PC-9 (cell line): ENCODE data around the gene NRROS. TPM values are rescaled to one million over a fixed set of nuclear protein-coding genes. Genes with fewer than 3 reads are reported as not detected.

Experiments
- BruUV-seq: library from RNA; stranded (reverse); fragments of 400-500 nt; replicated peaks from 2 replicates; lab custom pipeline; 2021; lab: Mats Ljungman, UMichigan
- CTCF ChIA-PET: fragments of 300-600 bp; sonication (Branson Sonifier 250); formaldehyde crosslinking; loops from one replicate; lab custom pipeline; 2022; ENCODE audit warnings: antibody characterized with exemption; lab: Charles Lee
- POLR2A ChIA-PET: fragments of 300-600 bp; sonication (Branson Sonifier 250); formaldehyde crosslinking; loops from one replicate; lab custom pipeline; 2022; ENCODE audit warnings: antibody characterized with exemption; ENCODE audit not compliant: unreplicated experiment; lab: Charles Lee
- DNase-seq, 2 experiments: peaks; one replicate each; pipeline versions ENCODE4 v3.0.0 to v3.0.0-alpha.2; 2015 to 2022; ENCODE audit warnings: mixed read lengths in 1 of 2
- H2AFZ ChIP-seq: fragments of 200-600 bp; sonication (generic); 2 replicates; pipeline ENCODE4 v1.8.1; 2017; ENCODE audit warnings: antibody characterized with exemption
- H3F3A ChIP-seq: fragments of 200-600 bp; sonication (generic); 2 replicates; pipeline ENCODE4 v1.8.1; 2017; ENCODE audit warnings: antibody characterized with exemption, mild to moderate bottlenecking, low read depth; ENCODE audit not compliant: insufficient read depth
- H3K27ac ChIP-seq: fragments of 200-600 bp; sonication (generic); 2 replicates; pipeline ENCODE4 v1.6.1; 2016; ENCODE audit warnings: mixed run types
- H3K27me3 ChIP-seq: fragments of 200-600 bp; sonication (generic); 2 replicates; pipeline ENCODE4 v1.6.1; 2016; ENCODE audit warnings: low read depth, mixed run types; ENCODE audit not compliant: insufficient read depth
- H3K36me3 ChIP-seq: fragments of 200-600 bp; sonication (generic); 2 replicates; pipeline ENCODE4 v1.6.1; 2016; ENCODE audit warnings: low read depth, mixed run types
- H3K4me1 ChIP-seq: fragments of 200-600 bp; sonication (generic); replicated peaks from 2 replicates; pipeline ENCODE4 v1.6.1; 2016; ENCODE audit warnings: mixed run types; ENCODE audit not compliant: insufficient read depth
- H3K4me2 ChIP-seq: fragments of 200-600 bp; sonication (generic); 2 replicates; pipeline ENCODE4 v1.6.1; 2017; ENCODE audit warnings: mixed run types
- H3K4me3 ChIP-seq: fragments of 200-600 bp; sonication (generic); 2 replicates; pipeline ENCODE4 v1.6.1; 2016; ENCODE audit warnings: mixed run types
- H3K79me2 ChIP-seq: fragments of 200-600 bp; sonication (generic); 2 replicates; pipeline ENCODE4 v1.6.1; 2017; ENCODE audit warnings: low read depth, mixed run types
- H3K9me2 ChIP-seq: fragments of 200-600 bp; sonication (generic); 2 replicates; pipeline ENCODE4 v1.8.1; 2017; ENCODE audit warnings: mild to moderate bottlenecking; ENCODE audit not compliant: insufficient read depth
- H3K9me3 ChIP-seq: fragments of 200-600 bp; sonication (generic); 2 replicates; pipeline ENCODE4 v1.8.1; 2016; ENCODE audit warnings: low read depth; ENCODE audit not compliant: insufficient read depth
- H4K20me1 ChIP-seq: fragments of 200-600 bp; sonication (generic); 2 replicates; pipeline ENCODE4 v1.8.1; 2017; ENCODE audit not compliant: insufficient read depth
- CTCF ChIP-seq: fragments of 200-600 bp; sonication (generic); conservative IDR thresholded peaks from 2 replicates; pipeline ENCODE4 v1.6.1; 2017; ENCODE audit warnings: mixed run types, antibody characterized with exemption, mild to moderate bottlenecking, moderate library complexity
- EZH2 ChIP-seq: fragments of 200-600 bp; sonication (generic); IDR thresholded peaks from 2 replicates; pipeline ENCODE4 v1.8.0; 2017; ENCODE audit warnings: antibody characterized with exemption, low read depth
- intact Hi-C: fragments of 100-400 bp; cut with micrococcal nuclease; formaldehyde crosslinking; loops from one replicate; pipeline ENCODE4 v1.10.0; 2022; ENCODE audit not compliant: unreplicated experiment
- total RNA-seq: library from RNA; stranded (reverse); gene quantifications from 2 replicates; pipeline ENCODE4 v1.2.3, GENCODE V29; 2021

The NRROS gene
- total RNA-seq, 1 experiment from 2014 or later = 2.2 TPM

- no peak overlapping the region for H3K4me2 ChIP-seq
- no peaks in the 10 kb centered on the region for H3K9me3 ChIP-seq
- H3K36me3 ChIP-seq = no peaks in the 10 kb centered on the region
- H3K79me2 ChIP-seq = no peaks in the 10 kb centered on the region
- H3K27ac ChIP-seq = no peak overlapping the region
- intact Hi-C loops = no loop called here
- CTCF ChIA-PET = no interaction called here
- DNase-seq = peak in 1 of 2 experiments; percentile 18
- POLR2A ChIA-PET = no interaction called here
- no peaks in the 10 kb centered on the region for H4K20me1 ChIP-seq
- TF ChIP-seq CTCF (no peak), EZH2 (no peak)
- no peaks in the 10 kb centered on the region for H3K27me3 ChIP-seq
- no peak overlapping the region for H2AFZ ChIP-seq
- H3K4me1 ChIP-seq = no peaks in the 10 kb centered on the region
- no TSS peak for BruUV-seq
- H3F3A ChIP-seq = peaks cover 9% of the 10 kb centered on the region
- no peak overlapping the region for H3K4me3 ChIP-seq
- H3K9me2 ChIP-seq = no peaks in the 10 kb centered on the region
Measured at GRCh38 chr3:196624907-196625306, 14.6 kb upstream of the NRROS start.

- intact Hi-C loops = no loop called here
- DNase-seq = peak in 1 of 2 experiments; percentile 30
- Histone ChIP-seq H2AFZ (no peak overlapping the region), H3K9me3 (no peaks in the 10 kb centered on the region), H4K20me1 (no peaks in the 10 kb centered on the region), H3K36me3 (no peaks in the 10 kb centered on the region), H3K27me3 (no peaks in the 10 kb centered on the region), H3F3A (peaks cover 13% of the 10 kb centered on the region), H3K79me2 (no peaks in the 10 kb centered on the region), H3K27ac (no peak overlapping the region), H3K4me3 (no peak overlapping the region), H3K4me1 (no peaks in the 10 kb centered on the region), H3K4me2 (no peak overlapping the region), H3K9me2 (no peaks in the 10 kb centered on the region)
- BruUV-seq = no TSS peak
- TF ChIP-seq CTCF = no peak
- no peak for TF ChIP-seq EZH2
- ChIA-PET POLR2A (no interaction called here), CTCF (no interaction called here)
Measured at GRCh38 chr3:196625331-196625730, 14.2 kb upstream of the NRROS start.

GRCh38 chr3:196627918-196628231 is 11.6 kb upstream of the NRROS start:
- H3F3A ChIP-seq = peaks cover 29% of the 10 kb centered on the region
- H3K4me3 ChIP-seq = no peak overlapping the region
- H3K9me3 ChIP-seq = no peaks in the 10 kb centered on the region
- intact Hi-C loops = no loop called here
- no peaks in the 10 kb centered on the region for H3K9me2 ChIP-seq
- ChIA-PET POLR2A (no interaction called here), CTCF (no interaction called here)
- no peaks in the 10 kb centered on the region for H3K27me3 ChIP-seq
- peak in 1 of 2 experiments; percentile 8 for DNase-seq
- H3K79me2 ChIP-seq = no peaks in the 10 kb centered on the region
- H2AFZ ChIP-seq = no peak overlapping the region
- H4K20me1 ChIP-seq = no peaks in the 10 kb centered on the region
- no peak for TF ChIP-seq CTCF
- no peak for TF ChIP-seq EZH2
- peaks cover 7% of the 10 kb centered on the region; the same call in 1 of the 2 replicates for H3K4me1 ChIP-seq
- H3K4me2 ChIP-seq = no peak overlapping the region
- H3K36me3 ChIP-seq = no peaks in the 10 kb centered on the region
- BruUV-seq = no TSS peak
- no peak overlapping the region for H3K27ac ChIP-seq
